GM10248 (cell line): ENCODE results near the gene AKAP6.
"Not testable (repeated sequence)": the region's sequence is repeated elsewhere in the genome, so short reads cannot be mapped to it uniquely, and the experiment has no call there.

Experiments
- CTCF ChIA-PET: fragments of 300-600 bp; sonication (Branson Sonifier 250); formaldehyde crosslinking; extraction: SDS; loops from one replicate; lab custom pipeline; 2021; ENCODE audit warnings: antibody characterized with exemption; lab: Yijun Ruan, JAX
- POLR2A ChIA-PET: fragments of 350-650 bp; sonication (Branson Sonifier 250); formaldehyde crosslinking; extraction: SDS; loops from one replicate; lab custom pipeline; 2020; ENCODE audit warnings: antibody characterized with exemption; lab: Yijun Ruan, JAX
- DNase-seq: peaks from one replicate; pipeline ENCODE4 v3.0.0; 2012; ENCODE audit errors: extremely low spot score
- CTCF ChIP-seq: IDR thresholded peaks from 2 replicates; pipeline ENCODE4 v1.5.1; 2012; ENCODE audit warnings: mild to moderate bottlenecking, low read depth; ENCODE audit errors: extremely low read depth, missing control alignments, control extremely low read depth

AKAP6 gene

GRCh38 chr14:32370714-32371113, 41.6 kb downstream of the AKAP6 start:
- no peak for DNase-seq
- CTCF ChIA-PET: interaction anchor here (1.3 to 2.0 kb wide), 2 partner anchors 9 to 16 kb away, joined by 3 to 5 read pairs; no protein-coding TSS in a partner anchor
- TF ChIP-seq CTCF: no peak
- POLR2A ChIA-PET: no interaction called here

- CTCF ChIA-PET: interaction anchor here (2.0 kb wide), 1 partner anchor 8 kb away, joined by 5 read pairs; no protein-coding TSS in a partner anchor
- POLR2A ChIA-PET: no interaction called here
- no peak for DNase-seq
- TF ChIP-seq CTCF: no peak
Observed at GRCh38 chr14:32372154-32372553, 43.1 kb downstream of the AKAP6 start.

- DNase-seq, POLR2A ChIA-PET: not testable (repeated sequence)
- CTCF ChIA-PET: interaction anchor here (1.1 to 1.8 kb wide), 2 partner anchors 8 to 24 kb away, joined by 3 to 4 read pairs; no protein-coding TSS in a partner anchor
Observed at GRCh38 chr14:32373174-32373573, 44.1 kb downstream of the AKAP6 start.

- DNase-seq: no peak
- TF ChIP-seq CTCF: no peak
- ChIA-PET CTCF (interaction anchor here (1.1 to 1.8 kb wide), 2 partner anchors 9 to 23 kb away, joined by 3 to 4 read pairs; no protein-coding TSS in a partner anchor), POLR2A (no interaction called here)
Observed at GRCh38 chr14:32374155-32374554, 45.1 kb downstream of the AKAP6 start.

- CTCF ChIA-PET: interaction anchor here (0.9 to 1.5 kb wide), 2 partner anchors 26 to 30 kb away, joined by 3 to 4 read pairs; no protein-coding TSS in a partner anchor
- POLR2A ChIA-PET: no interaction called here
- TF ChIP-seq CTCF: no peak
- DNase-seq: no peak
Observed at GRCh38 chr14:32375663-32376062, 46.6 kb downstream of the AKAP6 start.

- no peak for TF ChIP-seq CTCF
- POLR2A ChIA-PET: no interaction called here
- CTCF ChIA-PET: interaction anchor here (1.5 kb wide), 1 partner anchor 28 kb away, joined by 3 read pairs; no protein-coding TSS in a partner anchor
Observed at GRCh38 chr14:32377046-32377646, 48.0 kb downstream of the AKAP6 start.

GRCh38 chr14:32378284-32378683, 49.2 kb downstream of the AKAP6 start:
- no peak for DNase-seq
- TF ChIP-seq CTCF: no peak
- POLR2A ChIA-PET: interaction anchor here (0.6 kb wide), 1 partner anchor 166 kb away, joined by 6 read pairs; no protein-coding TSS in a partner anchor
- CTCF ChIA-PET: interaction anchor here (1.2 to 1.6 kb wide), 2 partner anchors 12 to 24 kb away, joined by 3 read pairs; no protein-coding TSS in a partner anchor

More at GRCh38 chr14:32377046-32377646, 48.0 kb downstream of the AKAP6 start:
- no peak for DNase-seq
